Ishikawa (cell line): Measurements from ENCODE around the gene ARHGEF10L.

Experiments used
- CEBPB ChIP-seq: IDR thresholded peaks from 2 replicates; pipeline ENCODE4 v1.6.1; 2012
- CREB1 ChIP-seq: IDR thresholded peaks from 2 replicates; pipeline ENCODE4 v1.6.1; 2012; ENCODE audit warnings: low read depth
- EGR1 ChIP-seq: IDR thresholded peaks from 2 replicates; pipeline ENCODE4 v1.6.1; 2012
- EP300 ChIP-seq: IDR thresholded peaks from 2 replicates; pipeline ENCODE4 v1.6.1; 2012; ENCODE audit warnings: borderline replicate concordance
- FOXM1 ChIP-seq: IDR thresholded peaks from 2 replicates; pipeline ENCODE4 v1.6.1; 2012; ENCODE audit warnings: low read depth, borderline replicate concordance
- MAX ChIP-seq: IDR thresholded peaks from 2 replicates; pipeline ENCODE4 v1.6.1; 2012
- NFIC ChIP-seq: IDR thresholded peaks from 2 replicates; pipeline ENCODE4 v1.6.1; 2012
- RAD21 ChIP-seq: IDR thresholded peaks from 2 replicates; pipeline ENCODE4 v1.6.1; 2012; ENCODE audit warnings: low read depth
- REST ChIP-seq: IDR thresholded peaks from 2 replicates; pipeline ENCODE4 v1.6.1; 2012; ENCODE audit warnings: low read depth, mild to moderate bottlenecking
- TAF1 ChIP-seq: IDR thresholded peaks from 2 replicates; pipeline ENCODE4 v1.6.1; 2012; ENCODE audit warnings: low read depth, mild to moderate bottlenecking
- TCF12 ChIP-seq: IDR thresholded peaks from 2 replicates; pipeline ENCODE4 v1.6.1; 2012; ENCODE audit warnings: low read depth
- TEAD4 ChIP-seq: IDR thresholded peaks from 2 replicates; pipeline ENCODE4 v1.6.1; 2012
- USF1 ChIP-seq: IDR thresholded peaks from 2 replicates; pipeline ENCODE4 v1.6.1; 2012
- YY1 ChIP-seq: IDR thresholded peaks from 2 replicates; pipeline ENCODE4 v1.6.1; 2012; ENCODE audit warnings: low read depth
- ZBTB7A ChIP-seq: IDR thresholded peaks from 2 replicates; pipeline ENCODE4 v1.6.1; 2012; ENCODE audit warnings: low read depth

ARHGEF10L gene

GRCh38 chr1:17668195-17668594, 128.7 kb downstream of the ARHGEF10L start:
- TF ChIP-seq ZBTB7A, result no peak
- TF ChIP-seq FOXM1, result no peak
- TF ChIP-seq TAF1, result no peak
- TF ChIP-seq REST, result no peak
- no peak for TF ChIP-seq CREB1
- no peak for TF ChIP-seq TCF12
- no peak for TF ChIP-seq RAD21

GRCh38 chr1:17668624-17669175, 129.2 kb downstream of the ARHGEF10L start:
- TF ChIP-seq TEAD4 (no peak), NFIC (no peak), YY1 (no peak), FOXM1 (no peak), MAX (no peak), EGR1 (no peak)

DNA sequence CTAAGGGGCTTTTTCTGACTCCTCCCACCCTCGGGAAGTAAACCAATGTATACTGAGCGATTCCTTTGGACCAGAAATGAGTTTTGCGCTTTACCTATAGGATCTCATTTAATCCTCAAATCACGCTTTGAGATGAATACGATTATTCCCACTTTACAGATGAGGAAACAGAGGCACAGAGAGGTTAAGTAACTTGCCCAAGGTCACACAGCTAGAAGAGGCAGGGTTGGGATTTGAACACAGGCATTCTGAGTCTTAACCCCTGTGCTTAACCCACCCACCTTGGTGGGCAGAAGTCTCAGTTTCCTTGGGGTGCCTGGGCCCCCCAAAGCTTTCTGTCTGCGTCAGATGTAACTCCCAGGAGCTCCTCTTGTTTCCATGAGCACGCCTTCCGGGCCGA, 129.8 kb downstream of the ARHGEF10L start:
- TF ChIP-seq ZBTB7A, result no peak
- no peak for TF ChIP-seq FOXM1
- no peak for TF ChIP-seq MAX
- no peak for TF ChIP-seq CEBPB

DNA sequence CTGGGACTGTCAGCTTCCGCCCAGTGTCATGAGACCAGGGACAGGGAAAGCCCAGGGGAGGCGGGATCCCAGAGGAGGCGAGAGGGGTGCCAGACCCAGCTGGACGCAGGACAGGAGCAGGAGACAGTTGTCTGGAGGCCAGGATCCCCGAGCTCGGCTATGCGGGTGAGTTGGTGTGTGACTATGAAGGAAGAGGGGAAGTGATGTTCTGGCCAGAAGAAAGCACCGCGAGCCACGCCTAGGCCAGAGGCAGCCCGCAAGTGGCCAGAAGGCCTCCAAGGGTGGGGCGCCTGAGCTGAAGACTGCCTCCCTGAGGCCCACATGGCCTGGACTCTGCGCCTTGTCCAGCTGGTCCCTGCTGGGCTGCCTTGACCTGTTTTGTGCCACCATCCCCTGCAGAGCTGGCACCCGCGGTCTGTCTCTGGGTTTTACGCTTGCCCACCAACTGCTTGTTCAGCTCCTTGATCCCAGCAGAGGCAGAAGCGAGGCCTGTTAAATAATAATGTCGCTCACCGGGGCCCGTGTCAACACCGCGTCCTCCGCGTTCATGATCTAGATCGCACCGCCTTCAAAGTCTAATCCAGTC, 130.5 kb downstream of the ARHGEF10L start:
- no peak for TF ChIP-seq CEBPB
- no peak for TF ChIP-seq REST
- TF ChIP-seq EGR1, result no peak
- no peak for TF ChIP-seq EP300
- no peak for TF ChIP-seq RAD21
- TF ChIP-seq TEAD4, result no peak
- no peak for TF ChIP-seq FOXM1
- no peak for TF ChIP-seq CREB1
- TF ChIP-seq NFIC, result no peak
- TF ChIP-seq TAF1, result no peak
- no peak for TF ChIP-seq TCF12
- no peak for TF ChIP-seq USF1
- no peak for TF ChIP-seq YY1
- TF ChIP-seq MAX, result no peak
- no peak for TF ChIP-seq ZBTB7A

- TF ChIP-seq CEBPB (no peak), CREB1 (no peak), REST (no peak), EGR1 (no peak), MAX (no peak), NFIC (no peak), EP300 (no peak), RAD21 (no peak), ZBTB7A (no peak), USF1 (no peak), YY1 (no peak), TEAD4 (no peak), TAF1 (no peak), FOXM1 (no peak), TCF12 (no peak)
These were observed 131.3 kb downstream of the ARHGEF10L start for GRCh38 chr1:17670587-17671313.
